Neural cell (in vitro differentiated cells): ENCODE results near the gene EXOC4. TPM values are rescaled to one million over a fixed set of nuclear protein-coding genes. Genes with fewer than 3 reads are reported as not detected.

Source experiments
- H2AFZ ChIP-seq: fragments of 200-600, 300-800 bp; sonication (generic), shearing (Covaris generic); 2 replicates; pipeline ENCODE4 v1.6.0; 2014; ENCODE audit warnings: low read depth, mild to moderate bottlenecking, antibody characterized with exemption, low read length, moderate library complexity
- H3F3A ChIP-seq: fragments of 200-600 bp; shearing (Covaris generic); 2 replicates; pipeline ENCODE4 v1.6.1; 2016; ENCODE audit warnings: mild to moderate bottlenecking, moderate library complexity, mixed read lengths, antibody characterized with exemption, low read length; ENCODE audit not compliant: insufficient read depth, poor library complexity, severe bottlenecking
- H3K27ac ChIP-seq: fragments of 200-600, 300-800 bp; sonication (generic), shearing (Covaris generic); 2 replicates; pipeline ENCODE4 v1.5.1; 2014; ENCODE audit warnings: mild to moderate bottlenecking, low read length, moderate library complexity
- H3K27me3 ChIP-seq: fragments of 300-800, 200-600 bp; sonication (generic), shearing (Covaris generic); 2 replicates; pipeline ENCODE4 v1.6.0; 2014; ENCODE audit warnings: mild to moderate bottlenecking, low read depth, low read length, moderate library complexity; ENCODE audit not compliant: insufficient read depth
- H3K36me3 ChIP-seq: fragments of 300-800, 200-600 bp; sonication (generic), shearing (Covaris generic); 2 replicates; pipeline ENCODE4 v1.5.1; 2014; ENCODE audit warnings: mild to moderate bottlenecking, antibody characterized with exemption, low read length, moderate library complexity; ENCODE audit not compliant: insufficient read depth
- H3K4me2 ChIP-seq: fragments of 300-800, 200-600 bp; sonication (generic), shearing (Covaris generic); 2 replicates; pipeline ENCODE4 v1.6.0; 2014; ENCODE audit warnings: mild to moderate bottlenecking, low read length
- H3K4me3 ChIP-seq: fragments of 300-800, 200-600 bp; sonication (generic), shearing (Covaris generic); 2 replicates; pipeline ENCODE4 v1.5.1; 2014; ENCODE audit warnings: mild to moderate bottlenecking, low read length, moderate library complexity
- H3K79me2 ChIP-seq: fragments of 200-600 bp; shearing (Covaris generic); replicated peaks from 2 replicates; pipeline ENCODE4 v1.6.0; 2014; ENCODE audit warnings: mild to moderate bottlenecking, low read length, moderate library complexity; ENCODE audit not compliant: insufficient read depth
- H3K9ac ChIP-seq: fragments of 300-800, 200-600 bp; sonication (generic), shearing (Covaris generic); 2 replicates; pipeline ENCODE4 v1.6.1; 2016; ENCODE audit warnings: mild to moderate bottlenecking, low read length, mixed read lengths
- H3K9me2 ChIP-seq: fragments of 200-600 bp; shearing (Covaris generic); 2 replicates; pipeline ENCODE4 v1.6.1; 2016; ENCODE audit warnings: mild to moderate bottlenecking, low read length, mixed read lengths; ENCODE audit not compliant: insufficient read depth
- H3K9me3 ChIP-seq: fragments of 200-600, 300-800 bp; sonication (generic), shearing (Covaris generic); 2 replicates; pipeline ENCODE4 v1.6.1; 2016; ENCODE audit warnings: mild to moderate bottlenecking, mixed run types, low read length, moderate library complexity, mixed read lengths
- H4K20me1 ChIP-seq: fragments of 200-600 bp; shearing (Covaris generic); 2 replicates; pipeline ENCODE4 v1.6.1; 2016; ENCODE audit warnings: mild to moderate bottlenecking, mixed run types; ENCODE audit not compliant: insufficient read depth
- EP300 ChIP-seq: fragments of 450-650 bp; conservative IDR thresholded peaks from 2 replicates; pipeline ENCODE4 v1.6.1; 2014; ENCODE audit warnings: antibody characterized with exemption, mild to moderate bottlenecking, moderate library complexity; ENCODE audit not compliant: poor library complexity, severe bottlenecking
- EZH2 ChIP-seq: fragments of 200-600, 300-800 bp; shearing (Covaris generic), sonication (generic); IDR thresholded peaks from 2 replicates; pipeline ENCODE4 v1.6.1; 2014; ENCODE audit warnings: antibody characterized with exemption, low read length, borderline replicate concordance, mild to moderate bottlenecking; ENCODE audit not compliant: insufficient read depth, poor library complexity, severe bottlenecking
- MXI1 ChIP-seq: fragments of 450-650 bp; conservative IDR thresholded peaks from 2 replicates; pipeline ENCODE4 v1.6.1; 2014; ENCODE audit warnings: antibody characterized with exemption, mild to moderate bottlenecking; ENCODE audit not compliant: poor library complexity, severe bottlenecking
- POLR2AphosphoS5 ChIP-seq: IDR thresholded peaks from 2 replicates; pipeline ENCODE4 v1.6.1; 2012
- RAD21 ChIP-seq: fragments of 450-650 bp; conservative IDR thresholded peaks from 2 replicates; pipeline ENCODE4 v1.6.1; 2014; ENCODE audit warnings: antibody characterized with exemption, mild to moderate bottlenecking, moderate library complexity
- SMC3 ChIP-seq: fragments of 450-650 bp; conservative IDR thresholded peaks from 2 replicates; pipeline ENCODE4 v1.6.1; 2014; ENCODE audit warnings: antibody characterized with exemption, mild to moderate bottlenecking, moderate library complexity; ENCODE audit not compliant: poor library complexity
- TAF1 ChIP-seq: IDR thresholded peaks from 2 replicates; pipeline ENCODE4 v1.6.1; 2012; ENCODE audit warnings: low read depth
- polyA plus RNA-seq: library from polyadenylated mRNA; depleted of rRNA; stranded (reverse); fragments of >200 nt; gene quantifications from 2 replicates; pipeline ENCODE4 v1.2.3, GENCODE V29; 2014
- TF ChIP-seq, protein P1 (sequence below): IDR thresholded peaks from 2 replicates; pipeline ENCODE4 v1.6.1; 2012; ENCODE audit warnings: borderline replicate concordance
- TF ChIP-seq, protein P2 (sequence below): fragments of 450-650 bp; IDR thresholded peaks from 2 replicates; pipeline ENCODE4 v1.5.1; 2014; ENCODE audit warnings: antibody characterized with exemption, mild to moderate bottlenecking, moderate library complexity; ENCODE audit not compliant: poor library complexity, severe bottlenecking

The EXOC4 gene
- polyA plus RNA-seq, 1 donor from 2014 or later, result 36.5 TPM

- H3K27ac ChIP-seq, result no peak overlapping the region
- no peaks in the 10 kb centered on the region for H3K27me3 ChIP-seq
- no peaks in the 10 kb centered on the region for H4K20me1 ChIP-seq
- no peaks in the 10 kb centered on the region for H3K79me2 ChIP-seq
- H3F3A ChIP-seq, result no peaks in the 10 kb centered on the region
- H3K4me2 ChIP-seq, result no peak overlapping the region
- H3K9ac ChIP-seq, result no peak overlapping the region
- H2AFZ ChIP-seq, result no peak overlapping the region
- no peaks in the 10 kb centered on the region for H3K36me3 ChIP-seq
- H3K9me3 ChIP-seq, result no peaks in the 10 kb centered on the region
- no peak overlapping the region for H3K4me3 ChIP-seq
- no peak for TF ChIP-seq RAD21
- TF ChIP-seq, protein P1, sequence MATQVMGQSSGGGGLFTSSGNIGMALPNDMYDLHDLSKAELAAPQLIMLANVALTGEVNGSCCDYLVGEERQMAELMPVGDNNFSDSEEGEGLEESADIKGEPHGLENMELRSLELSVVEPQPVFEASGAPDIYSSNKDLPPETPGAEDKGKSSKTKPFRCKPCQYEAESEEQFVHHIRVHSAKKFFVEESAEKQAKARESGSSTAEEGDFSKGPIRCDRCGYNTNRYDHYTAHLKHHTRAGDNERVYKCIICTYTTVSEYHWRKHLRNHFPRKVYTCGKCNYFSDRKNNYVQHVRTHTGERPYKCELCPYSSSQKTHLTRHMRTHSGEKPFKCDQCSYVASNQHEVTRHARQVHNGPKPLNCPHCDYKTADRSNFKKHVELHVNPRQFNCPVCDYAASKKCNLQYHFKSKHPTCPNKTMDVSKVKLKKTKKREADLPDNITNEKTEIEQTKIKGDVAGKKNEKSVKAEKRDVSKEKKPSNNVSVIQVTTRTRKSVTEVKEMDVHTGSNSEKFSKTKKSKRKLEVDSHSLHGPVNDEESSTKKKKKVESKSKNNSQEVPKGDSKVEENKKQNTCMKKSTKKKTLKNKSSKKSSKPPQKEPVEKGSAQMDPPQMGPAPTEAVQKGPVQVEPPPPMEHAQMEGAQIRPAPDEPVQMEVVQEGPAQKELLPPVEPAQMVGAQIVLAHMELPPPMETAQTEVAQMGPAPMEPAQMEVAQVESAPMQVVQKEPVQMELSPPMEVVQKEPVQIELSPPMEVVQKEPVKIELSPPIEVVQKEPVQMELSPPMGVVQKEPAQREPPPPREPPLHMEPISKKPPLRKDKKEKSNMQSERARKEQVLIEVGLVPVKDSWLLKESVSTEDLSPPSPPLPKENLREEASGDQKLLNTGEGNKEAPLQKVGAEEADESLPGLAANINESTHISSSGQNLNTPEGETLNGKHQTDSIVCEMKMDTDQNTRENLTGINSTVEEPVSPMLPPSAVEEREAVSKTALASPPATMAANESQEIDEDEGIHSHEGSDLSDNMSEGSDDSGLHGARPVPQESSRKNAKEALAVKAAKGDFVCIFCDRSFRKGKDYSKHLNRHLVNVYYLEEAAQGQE, result no peak
- TF ChIP-seq EZH2, result no peak
- H3K9me2 ChIP-seq, result no peaks in the 10 kb centered on the region
These were observed 584.3 kb downstream of the EXOC4 start for GRCh38 chr7:133837224-133837623.

DNA sequence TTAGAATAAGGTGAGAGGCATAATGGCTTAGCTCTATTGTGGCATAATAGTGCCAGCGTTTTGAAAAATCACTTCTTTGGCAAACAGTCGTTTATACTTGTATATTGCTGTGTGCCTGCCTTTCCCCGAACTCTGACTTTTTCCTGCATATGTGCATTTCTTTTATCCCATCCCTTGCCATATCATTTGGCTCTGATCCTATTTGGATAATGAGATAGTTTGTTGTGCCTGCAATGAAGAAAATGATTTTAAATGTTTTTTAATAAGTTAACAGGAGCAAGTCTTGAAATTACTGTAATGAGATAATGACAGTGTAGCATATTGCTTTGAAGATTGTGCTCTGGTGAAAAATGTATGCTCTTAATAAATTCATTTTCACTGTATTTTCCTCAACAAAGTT is 586.2 kb downstream of the EXOC4 start:
- Histone ChIP-seq H3K9ac (no peak overlapping the region), H3F3A (no peaks in the 10 kb centered on the region), H3K4me3 (no peak overlapping the region), H2AFZ (no peak overlapping the region), H4K20me1 (no peaks in the 10 kb centered on the region), H3K36me3 (no peaks in the 10 kb centered on the region), H3K27ac (no peak overlapping the region), H3K27me3 (no peaks in the 10 kb centered on the region), H3K79me2 (no peaks in the 10 kb centered on the region), H3K4me2 (no peak overlapping the region), H3K9me2 (no peaks in the 10 kb centered on the region), H3K9me3 (no peaks in the 10 kb centered on the region)
- TF ChIP-seq EZH2 (no peak), RAD21 (no peak), TAF1 (no peak), SMC3 (no peak)

DNA sequence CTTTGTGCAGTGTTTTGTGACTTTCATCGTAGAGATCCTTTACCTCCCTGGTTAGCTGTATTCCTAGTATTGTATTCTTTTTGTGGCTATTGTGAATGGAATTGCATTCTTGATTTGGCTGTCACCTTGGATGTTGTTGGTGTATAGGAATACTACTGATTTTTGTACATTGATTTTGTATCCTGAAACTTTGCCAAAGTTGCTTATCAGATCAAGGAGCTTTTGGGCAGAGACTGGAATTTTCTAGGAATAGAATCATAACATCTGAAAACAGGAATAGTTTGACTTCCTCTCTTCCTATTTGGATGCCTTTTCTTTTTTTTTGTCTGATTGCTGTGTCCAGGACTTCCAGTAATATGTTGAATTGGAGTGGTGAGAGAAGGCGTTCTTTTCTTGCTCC is 590.5 kb downstream of the EXOC4 start:
- no peaks in the 10 kb centered on the region for H3K9me3 ChIP-seq
- H3K36me3 ChIP-seq, result no peaks in the 10 kb centered on the region
- no peak overlapping the region for H3K4me3 ChIP-seq
- H4K20me1 ChIP-seq, result no peaks in the 10 kb centered on the region
- H3K4me2 ChIP-seq, result no peak overlapping the region
- no peaks in the 10 kb centered on the region for H3K79me2 ChIP-seq
- no peak overlapping the region for H3K9ac ChIP-seq
- H3K27ac ChIP-seq, result no peak overlapping the region
- TF ChIP-seq MXI1 (no peak), EP300 (no peak), RAD21 (no peak), TAF1 (no peak), EZH2 (no peak), POLR2AphosphoS5 (no peak), SMC3 (no peak)
- TF ChIP-seq, protein P1, result no peak
- TF ChIP-seq, protein P2, sequence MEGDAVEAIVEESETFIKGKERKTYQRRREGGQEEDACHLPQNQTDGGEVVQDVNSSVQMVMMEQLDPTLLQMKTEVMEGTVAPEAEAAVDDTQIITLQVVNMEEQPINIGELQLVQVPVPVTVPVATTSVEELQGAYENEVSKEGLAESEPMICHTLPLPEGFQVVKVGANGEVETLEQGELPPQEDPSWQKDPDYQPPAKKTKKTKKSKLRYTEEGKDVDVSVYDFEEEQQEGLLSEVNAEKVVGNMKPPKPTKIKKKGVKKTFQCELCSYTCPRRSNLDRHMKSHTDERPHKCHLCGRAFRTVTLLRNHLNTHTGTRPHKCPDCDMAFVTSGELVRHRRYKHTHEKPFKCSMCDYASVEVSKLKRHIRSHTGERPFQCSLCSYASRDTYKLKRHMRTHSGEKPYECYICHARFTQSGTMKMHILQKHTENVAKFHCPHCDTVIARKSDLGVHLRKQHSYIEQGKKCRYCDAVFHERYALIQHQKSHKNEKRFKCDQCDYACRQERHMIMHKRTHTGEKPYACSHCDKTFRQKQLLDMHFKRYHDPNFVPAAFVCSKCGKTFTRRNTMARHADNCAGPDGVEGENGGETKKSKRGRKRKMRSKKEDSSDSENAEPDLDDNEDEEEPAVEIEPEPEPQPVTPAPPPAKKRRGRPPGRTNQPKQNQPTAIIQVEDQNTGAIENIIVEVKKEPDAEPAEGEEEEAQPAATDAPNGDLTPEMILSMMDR, result no peak
- no peak overlapping the region for H2AFZ ChIP-seq
- H3K27me3 ChIP-seq, result no peaks in the 10 kb centered on the region
- H3F3A ChIP-seq, result no peaks in the 10 kb centered on the region
- no peaks in the 10 kb centered on the region for H3K9me2 ChIP-seq
